IMR-90 (cell line): ENCODE data around the gene RAB8A.
"Not testable (repeated sequence)": the region's sequence is repeated elsewhere in the genome, so short reads cannot be mapped to it uniquely, and the experiment has no call there.

Experiments
- BHLHE40 ChIP-seq: fragments of 150-350 bp; IDR thresholded peaks from 2 replicates; pipeline ENCODE4 v1.6.1; 2016; ENCODE audit warnings: mild to moderate bottlenecking, low read depth, low read length
- MXI1 ChIP-seq: IDR thresholded peaks from 2 replicates; pipeline ENCODE4 v1.6.1; 2012; ENCODE audit warnings: low read depth, mild to moderate bottlenecking, low read length, moderate library complexity, borderline replicate concordance
- POLR2A ChIP-seq: IDR thresholded peaks from 2 replicates; pipeline ENCODE4 v1.6.1; 2012; ENCODE audit warnings: mild to moderate bottlenecking, low read depth, low read length
- TF ChIP-seq, protein P1 (sequence below): conservative IDR thresholded peaks from 2 replicates; pipeline ENCODE4 v1.5.1; 2012; ENCODE audit warnings: mild to moderate bottlenecking, low read depth, low read length, improper control_type of control experiment

DNA sequence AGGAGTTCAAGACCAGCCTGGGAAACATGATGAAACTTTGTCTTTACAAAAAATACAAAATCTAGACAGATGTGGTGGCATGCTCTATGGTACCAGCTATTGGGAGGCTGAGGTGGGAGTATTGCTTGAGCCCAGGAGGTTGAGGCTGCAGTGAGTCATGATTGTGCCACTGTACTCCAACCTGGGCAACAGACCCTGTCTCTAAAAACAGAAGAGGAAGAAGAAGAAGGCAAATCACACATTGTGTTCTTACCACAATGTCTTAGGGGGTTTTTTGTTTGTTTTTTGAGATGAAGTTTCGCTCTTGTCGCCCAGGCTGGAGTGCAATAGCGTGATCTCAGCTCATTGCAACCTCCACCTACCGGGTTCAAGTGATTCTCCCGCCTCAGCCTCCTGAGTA is 67.2 kb downstream of the RAB8A start:
- TF ChIP-seq, protein P1, sequence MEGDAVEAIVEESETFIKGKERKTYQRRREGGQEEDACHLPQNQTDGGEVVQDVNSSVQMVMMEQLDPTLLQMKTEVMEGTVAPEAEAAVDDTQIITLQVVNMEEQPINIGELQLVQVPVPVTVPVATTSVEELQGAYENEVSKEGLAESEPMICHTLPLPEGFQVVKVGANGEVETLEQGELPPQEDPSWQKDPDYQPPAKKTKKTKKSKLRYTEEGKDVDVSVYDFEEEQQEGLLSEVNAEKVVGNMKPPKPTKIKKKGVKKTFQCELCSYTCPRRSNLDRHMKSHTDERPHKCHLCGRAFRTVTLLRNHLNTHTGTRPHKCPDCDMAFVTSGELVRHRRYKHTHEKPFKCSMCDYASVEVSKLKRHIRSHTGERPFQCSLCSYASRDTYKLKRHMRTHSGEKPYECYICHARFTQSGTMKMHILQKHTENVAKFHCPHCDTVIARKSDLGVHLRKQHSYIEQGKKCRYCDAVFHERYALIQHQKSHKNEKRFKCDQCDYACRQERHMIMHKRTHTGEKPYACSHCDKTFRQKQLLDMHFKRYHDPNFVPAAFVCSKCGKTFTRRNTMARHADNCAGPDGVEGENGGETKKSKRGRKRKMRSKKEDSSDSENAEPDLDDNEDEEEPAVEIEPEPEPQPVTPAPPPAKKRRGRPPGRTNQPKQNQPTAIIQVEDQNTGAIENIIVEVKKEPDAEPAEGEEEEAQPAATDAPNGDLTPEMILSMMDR: not testable (repeated sequence)
- not testable (repeated sequence) for TF ChIP-seq BHLHE40, POLR2A, MXI1
